K562 (cell line): ENCODE results near the gene MT2A. TPM values are rescaled to one million over a fixed set of nuclear protein-coding genes. Genes with fewer than 3 reads are reported as not detected.

Experiments
- LCOR ChIP-seq: sonication (generic); formaldehyde crosslinking; IDR thresholded peaks from 2 replicates; pipeline ENCODE4 v1.8.0; 2022; ENCODE audit warnings: mild to moderate bottlenecking, missing genetic modification reagents
- PML ChIP-seq: IDR thresholded peaks from 2 replicates; pipeline ENCODE4 v1.6.1; 2012; ENCODE audit warnings: low read length, inconsistent platforms
- RAD21 ChIP-seq, 2 experiments: fragments of 250-450 bp in 1 of 2; fragments of 450-650 bp in 1 of 2; sonication (Bioruptor Pico) in 1 of 2; formaldehyde crosslinking in 1 of 2; IDR thresholded peaks in 1 of 2; conservative IDR thresholded peaks in 1 of 2; 2 replicates each; pipeline versions ENCODE4 v1.4.0 to v1.8.0; 2020 to 2022; ENCODE audit warnings: mild to moderate bottlenecking in 2 of 2, moderate library complexity in 1 of 2
- SMC3 ChIP-seq: conservative IDR thresholded peaks from 2 replicates; pipeline ENCODE4 v1.6.1; 2011; ENCODE audit warnings: low read depth, low read length, improper control_type of control experiment; ENCODE audit not compliant: insufficient read depth
- SOX6 ChIP-seq: fragments of 450-650 bp; IDR thresholded peaks from 2 replicates; pipeline ENCODE4 v1.6.1; 2014; ENCODE audit warnings: mild to moderate bottlenecking
- TAF1 ChIP-seq: IDR thresholded peaks from 2 replicates; pipeline ENCODE4 v1.6.1; 2011; ENCODE audit warnings: mild to moderate bottlenecking, low read length, moderate library complexity; ENCODE audit not compliant: insufficient read depth, control insufficient read depth, severe bottlenecking; ENCODE audit errors: extremely low read depth
- ZFP36 ChIP-seq: fragments of 150-350 bp; IDR thresholded peaks from 2 replicates; pipeline ENCODE4 v1.6.1; 2018; ENCODE audit warnings: low read length, low read depth; ENCODE audit not compliant: partially characterized antibody
- polyA plus RNA-seq, 8 experiments: library from polyadenylated mRNA; depleted of rRNA in 4 of 8; stranded (reverse) in 5 of 8; unstranded in 3 of 8; fragments of >200 nt; fragmentation: Nextera tagmentation in 2 of 8; fragmentation: Illumina TruSeq in 1 of 8; extraction: Ambion mirVana in 2 of 8; extraction: Trizol in 1 of 8; gene quantifications; 2 replicates each; pipeline versions ENCODE4 v1.2.1 to v1.2.3, GENCODE V29; 2011 to 2014; ENCODE audit warnings: inconsistent platforms in 1 of 8, missing spikeins in 1 of 8
- total RNA-seq, 7 experiments: library from RNA; depleted of rRNA in 6 of 7; stranded (reverse); fragments of >200 nt in 6 of 7; fragmentation: Illumina TruSeq in 2 of 7; extraction: Trizol in 2 of 7; gene quantifications; 2 replicates each; pipeline versions ENCODE4 v1.2.1 to v1.2.3, GENCODE V29; 2011 to 2021; ENCODE audit warnings: low replicate concordance in 1 of 7
- TF ChIP-seq, protein P1 (sequence below): fragments of 450-650 bp; formaldehyde crosslinking; IDR thresholded peaks from 2 replicates; pipeline ENCODE4 v1.4.0; 2020; ENCODE audit warnings: mild to moderate bottlenecking, moderate library complexity
- TF ChIP-seq, protein P2 (sequence below): fragments of 450-650 bp; IDR thresholded peaks from 2 replicates; pipeline ENCODE4 v1.6.1; 2016

MT2A gene
- total and polyA plus RNA-seq, 9 of the 15 experiments (the other 6 are each of a cell fraction or from before 2014, with no cell fraction given): 2.0 to 16.9 (median 8.5) TPM

DNA sequence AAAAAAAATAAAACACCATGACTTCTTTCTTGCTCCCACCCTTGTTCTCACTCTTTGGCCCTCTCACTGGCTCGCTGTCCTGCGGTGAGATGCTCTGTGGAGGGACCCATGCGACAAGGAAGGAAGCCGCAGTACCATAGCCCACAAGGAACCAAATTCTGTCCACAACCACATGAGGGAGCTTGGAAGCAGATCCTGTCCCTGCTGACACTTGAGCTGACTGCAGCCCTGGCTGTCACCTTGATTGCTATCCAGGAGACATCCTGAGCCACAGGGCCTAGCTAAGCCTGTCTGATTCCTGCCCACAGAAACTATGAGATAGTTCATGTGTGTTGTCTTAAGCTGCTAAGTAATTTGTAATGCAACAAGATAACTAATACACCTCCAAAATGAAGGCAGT is 4.8 kb upstream of the MT2A start (continued):
- TF ChIP-seq TAF1: no peak
- peak; percentile 55 to 74 for TF ChIP-seq RAD21 (CRISPR knock-in tag; conservative IDR thresholded peaks at IDR 0.05 in 1 of 2, IDR thresholded peaks at IDR 0.05 in 1 of 2)
- TF ChIP-seq, protein P1, sequence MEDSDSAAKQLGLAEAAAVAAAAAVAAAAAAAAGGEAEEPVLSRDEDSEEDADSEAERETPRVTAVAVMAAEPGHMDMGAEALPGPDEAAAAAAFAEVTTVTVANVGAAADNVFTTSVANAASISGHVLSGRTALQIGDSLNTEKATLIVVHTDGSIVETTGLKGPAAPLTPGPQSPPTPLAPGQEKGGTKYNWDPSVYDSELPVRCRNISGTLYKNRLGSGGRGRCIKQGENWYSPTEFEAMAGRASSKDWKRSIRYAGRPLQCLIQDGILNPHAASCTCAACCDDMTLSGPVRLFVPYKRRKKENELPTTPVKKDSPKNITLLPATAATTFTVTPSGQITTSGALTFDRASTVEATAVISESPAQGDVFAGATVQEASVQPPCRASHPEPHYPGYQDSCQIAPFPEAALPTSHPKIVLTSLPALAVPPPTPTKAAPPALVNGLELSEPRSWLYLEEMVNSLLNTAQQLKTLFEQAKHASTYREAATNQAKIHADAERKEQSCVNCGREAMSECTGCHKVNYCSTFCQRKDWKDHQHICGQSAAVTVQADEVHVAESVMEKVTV (CRISPR knock-in tag): peak; percentile 38; the same call in 1 of the 2 replicates
- no peak for TF ChIP-seq LCOR
- no peak for TF ChIP-seq SOX6
- TF ChIP-seq ZFP36: peak; percentile 55
- 0 out of 2 replicates have a peak, but pooled peaks have one; percentile 10 for TF ChIP-seq SMC3
- TF ChIP-seq, protein P2, sequence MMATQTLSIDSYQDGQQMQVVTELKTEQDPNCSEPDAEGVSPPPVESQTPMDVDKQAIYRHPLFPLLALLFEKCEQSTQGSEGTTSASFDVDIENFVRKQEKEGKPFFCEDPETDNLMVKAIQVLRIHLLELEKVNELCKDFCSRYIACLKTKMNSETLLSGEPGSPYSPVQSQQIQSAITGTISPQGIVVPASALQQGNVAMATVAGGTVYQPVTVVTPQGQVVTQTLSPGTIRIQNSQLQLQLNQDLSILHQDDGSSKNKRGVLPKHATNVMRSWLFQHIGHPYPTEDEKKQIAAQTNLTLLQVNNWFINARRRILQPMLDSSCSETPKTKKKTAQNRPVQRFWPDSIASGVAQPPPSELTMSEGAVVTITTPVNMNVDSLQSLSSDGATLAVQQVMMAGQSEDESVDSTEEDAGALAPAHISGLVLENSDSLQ: peak; percentile 87
- TF ChIP-seq PML: no peak
